Right lobe of liver (tissue), 4 donors: ENCODE data around the gene ZDHHC11.
"Not testable (repeated sequence)": the region's sequence is repeated elsewhere in the genome, so short reads cannot be mapped to it uniquely, and the experiment has no call there.

Source experiments
- POLR2A ChIP-seq: fragments of 450-650 bp; IDR thresholded peaks from one replicate; pipeline ENCODE4 v1.6.1; 2017; ENCODE audit warnings: antibody characterized with exemption, mild to moderate bottlenecking
- TF ChIP-seq, protein P1 (sequence below), 4 donors: fragments of 200-600 bp in 3 of 4; fragments of 450-650 bp in 1 of 4; IDR thresholded peaks; one replicate each; pipeline versions ENCODE4 v1.5.1 to v1.8.0; 2016 to 2022; ENCODE audit warnings: antibody characterized with exemption in 4 of 4, mild to moderate bottlenecking in 2 of 4
- donor health status: DM: no; HTN: no; CAD: no.
- donor health status: DM: no; HTN: no; CAD: no.
- donor health status: DM: no; HTN: yes; CAD: no.

DNA sequence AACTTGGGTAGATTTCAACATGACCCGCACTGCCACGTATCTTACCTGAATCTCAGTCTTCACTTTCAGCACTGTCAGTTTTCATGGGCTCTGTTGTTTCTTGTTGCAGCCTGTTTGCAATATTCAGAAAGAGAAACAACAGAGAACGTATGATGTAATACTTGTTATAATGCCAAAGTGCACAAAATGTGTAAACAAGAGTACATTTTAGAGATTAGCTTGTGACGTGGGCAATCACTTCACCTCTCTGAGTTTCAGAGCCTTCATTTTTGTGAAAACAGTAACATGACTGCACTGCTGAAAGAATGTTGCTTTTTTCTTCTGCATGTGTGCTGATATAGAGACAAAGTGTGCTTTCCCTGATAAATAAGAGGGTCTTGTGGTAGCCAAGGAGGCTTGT lies 49.7 kb downstream of the ZDHHC11 start:
- TF ChIP-seq, protein P1, sequence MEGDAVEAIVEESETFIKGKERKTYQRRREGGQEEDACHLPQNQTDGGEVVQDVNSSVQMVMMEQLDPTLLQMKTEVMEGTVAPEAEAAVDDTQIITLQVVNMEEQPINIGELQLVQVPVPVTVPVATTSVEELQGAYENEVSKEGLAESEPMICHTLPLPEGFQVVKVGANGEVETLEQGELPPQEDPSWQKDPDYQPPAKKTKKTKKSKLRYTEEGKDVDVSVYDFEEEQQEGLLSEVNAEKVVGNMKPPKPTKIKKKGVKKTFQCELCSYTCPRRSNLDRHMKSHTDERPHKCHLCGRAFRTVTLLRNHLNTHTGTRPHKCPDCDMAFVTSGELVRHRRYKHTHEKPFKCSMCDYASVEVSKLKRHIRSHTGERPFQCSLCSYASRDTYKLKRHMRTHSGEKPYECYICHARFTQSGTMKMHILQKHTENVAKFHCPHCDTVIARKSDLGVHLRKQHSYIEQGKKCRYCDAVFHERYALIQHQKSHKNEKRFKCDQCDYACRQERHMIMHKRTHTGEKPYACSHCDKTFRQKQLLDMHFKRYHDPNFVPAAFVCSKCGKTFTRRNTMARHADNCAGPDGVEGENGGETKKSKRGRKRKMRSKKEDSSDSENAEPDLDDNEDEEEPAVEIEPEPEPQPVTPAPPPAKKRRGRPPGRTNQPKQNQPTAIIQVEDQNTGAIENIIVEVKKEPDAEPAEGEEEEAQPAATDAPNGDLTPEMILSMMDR (IDR thresholded peaks at IDR 0.05) = not testable (repeated sequence)
- not testable (repeated sequence) for TF ChIP-seq POLR2A
